GM23338 (cell line): ENCODE results near the gene TRPM3.

Source experiments
- EZH2 ChIP-seq: fragments of 200-600 bp; sonication (generic); IDR thresholded peaks from one replicate; pipeline ENCODE4 v1.8.0; 2017; ENCODE audit warnings: antibody characterized with exemption, mild to moderate bottlenecking, low read depth; ENCODE audit not compliant: unreplicated experiment
- EZH2phosphoT487 ChIP-seq: fragments of 200-600 bp; sonication (generic); IDR thresholded peaks from one replicate; pipeline ENCODE4 v1.8.1; 2018; ENCODE audit warnings: antibody characterized with exemption; ENCODE audit not compliant: unreplicated experiment
- POLR2AphosphoS5 ChIP-seq: IDR thresholded peaks from 2 replicates; pipeline ENCODE4 v1.6.1; 2016; ENCODE audit warnings: antibody characterized with exemption, low read depth
- ZNF114 ChIP-seq: fragments of 250-450 bp; sonication (Bioruptor Pico); IDR thresholded peaks from 2 replicates; pipeline ENCODE4 v1.5.0; 2020; ENCODE audit warnings: mild to moderate bottlenecking, moderate library complexity
- TF ChIP-seq, protein P1 (sequence below), 2 experiments: fragments of 200-600 bp in 1 of 2; sonication (generic) in 1 of 2; conservative IDR thresholded peaks; 2 replicates each; pipeline versions ENCODE4 v1.5.1 to v1.6.1; 2016 to 2017; ENCODE audit warnings: antibody characterized with exemption in 2 of 2, low read depth in 2 of 2, mild to moderate bottlenecking in 2 of 2, moderate library complexity in 1 of 2
- TF ChIP-seq, protein P2 (sequence below): IDR thresholded peaks from 2 replicates; pipeline ENCODE4 v1.6.1; 2016; ENCODE audit warnings: antibody characterized with exemption

DNA sequence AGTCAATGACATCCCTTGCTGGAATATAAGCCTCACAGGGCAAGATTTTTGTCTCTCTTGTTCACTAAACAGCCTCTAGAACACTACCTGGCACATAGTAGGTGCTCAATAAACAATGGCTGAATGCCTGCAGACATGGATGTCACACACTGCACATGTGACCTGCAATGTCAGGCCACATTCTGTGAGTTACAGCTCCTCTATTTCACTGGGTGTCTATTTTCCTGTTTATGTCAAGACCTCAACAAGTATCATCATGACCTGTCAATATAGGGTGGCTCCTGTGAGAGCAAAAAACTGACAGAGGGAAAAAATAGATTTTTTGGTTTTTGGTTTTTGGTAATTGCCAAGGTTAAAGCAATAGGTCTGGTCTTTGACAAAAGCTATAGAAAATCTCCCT, 562.3 kb downstream of the TRPM3 start:
- TF ChIP-seq, protein P1, sequence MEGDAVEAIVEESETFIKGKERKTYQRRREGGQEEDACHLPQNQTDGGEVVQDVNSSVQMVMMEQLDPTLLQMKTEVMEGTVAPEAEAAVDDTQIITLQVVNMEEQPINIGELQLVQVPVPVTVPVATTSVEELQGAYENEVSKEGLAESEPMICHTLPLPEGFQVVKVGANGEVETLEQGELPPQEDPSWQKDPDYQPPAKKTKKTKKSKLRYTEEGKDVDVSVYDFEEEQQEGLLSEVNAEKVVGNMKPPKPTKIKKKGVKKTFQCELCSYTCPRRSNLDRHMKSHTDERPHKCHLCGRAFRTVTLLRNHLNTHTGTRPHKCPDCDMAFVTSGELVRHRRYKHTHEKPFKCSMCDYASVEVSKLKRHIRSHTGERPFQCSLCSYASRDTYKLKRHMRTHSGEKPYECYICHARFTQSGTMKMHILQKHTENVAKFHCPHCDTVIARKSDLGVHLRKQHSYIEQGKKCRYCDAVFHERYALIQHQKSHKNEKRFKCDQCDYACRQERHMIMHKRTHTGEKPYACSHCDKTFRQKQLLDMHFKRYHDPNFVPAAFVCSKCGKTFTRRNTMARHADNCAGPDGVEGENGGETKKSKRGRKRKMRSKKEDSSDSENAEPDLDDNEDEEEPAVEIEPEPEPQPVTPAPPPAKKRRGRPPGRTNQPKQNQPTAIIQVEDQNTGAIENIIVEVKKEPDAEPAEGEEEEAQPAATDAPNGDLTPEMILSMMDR (conservative IDR thresholded peaks at IDR 0.05; ENCODE audit: low read depth in 2 of 2), result no peak
- no peak for TF ChIP-seq POLR2AphosphoS5
- TF ChIP-seq EZH2, result no peak
- no peak for TF ChIP-seq ZNF114 (CRISPR knock-in tag)
- TF ChIP-seq, protein P2, sequence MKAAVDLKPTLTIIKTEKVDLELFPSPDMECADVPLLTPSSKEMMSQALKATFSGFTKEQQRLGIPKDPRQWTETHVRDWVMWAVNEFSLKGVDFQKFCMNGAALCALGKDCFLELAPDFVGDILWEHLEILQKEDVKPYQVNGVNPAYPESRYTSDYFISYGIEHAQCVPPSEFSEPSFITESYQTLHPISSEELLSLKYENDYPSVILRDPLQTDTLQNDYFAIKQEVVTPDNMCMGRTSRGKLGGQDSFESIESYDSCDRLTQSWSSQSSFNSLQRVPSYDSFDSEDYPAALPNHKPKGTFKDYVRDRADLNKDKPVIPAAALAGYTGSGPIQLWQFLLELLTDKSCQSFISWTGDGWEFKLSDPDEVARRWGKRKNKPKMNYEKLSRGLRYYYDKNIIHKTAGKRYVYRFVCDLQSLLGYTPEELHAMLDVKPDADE, result no peak
- no peak for TF ChIP-seq EZH2phosphoT487
